ENCODE measurements around the gene VPS16. TPM values are rescaled to one million over a fixed set of nuclear protein-coding genes. Genes with fewer than 3 reads are reported as not detected.

VPS16 gene
- total RNA-seq, 1 donor: 32.0 TPM

DNA sequence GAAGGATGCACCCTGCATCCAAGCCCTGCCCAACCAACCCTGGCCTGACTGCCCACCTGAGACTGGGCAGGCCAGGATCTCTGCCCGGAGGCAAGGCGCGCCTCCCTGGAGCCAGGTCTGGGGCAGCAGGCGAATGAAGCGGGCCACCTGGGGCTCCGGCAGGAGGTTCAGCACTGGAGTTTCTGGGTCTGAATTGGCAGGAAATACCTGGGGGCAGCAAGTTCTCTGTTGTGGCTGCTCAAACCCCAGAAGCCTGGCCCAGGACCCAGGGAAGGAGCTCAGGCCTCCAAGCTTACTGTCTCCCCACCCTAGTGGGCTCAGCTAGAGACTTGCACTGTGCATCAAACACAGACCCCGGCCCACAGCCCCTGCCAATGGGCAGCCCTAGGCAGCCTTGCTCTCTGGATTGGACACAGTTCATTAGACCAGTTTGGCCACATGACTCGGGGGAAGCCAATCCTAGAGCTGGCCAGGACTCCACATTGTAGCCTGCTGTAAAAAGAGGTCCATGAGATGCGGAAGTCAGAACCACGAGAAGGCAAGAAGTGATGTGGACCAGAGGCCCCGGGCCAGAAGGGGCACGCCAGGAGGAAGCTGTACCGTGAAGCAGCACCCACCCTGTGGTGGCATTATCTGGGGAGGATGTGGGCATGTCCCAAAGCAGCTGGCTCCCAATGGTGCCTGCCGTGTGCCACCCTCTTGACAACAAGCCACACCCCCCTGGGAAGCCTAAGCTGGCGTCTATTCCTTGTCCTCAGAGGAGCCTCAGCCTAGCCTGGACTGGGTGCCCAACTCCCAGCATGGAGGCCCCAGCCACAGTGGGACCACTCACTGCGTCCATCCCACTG is 43.2 kb upstream of the VPS16 start:
- H3K4me3 ChIP-seq (ENCODE audit: low read depth, low read length): no peak overlapping the region
- DNase-seq (ENCODE audit: low read depth): no peak
- TF ChIP-seq, protein P1, sequence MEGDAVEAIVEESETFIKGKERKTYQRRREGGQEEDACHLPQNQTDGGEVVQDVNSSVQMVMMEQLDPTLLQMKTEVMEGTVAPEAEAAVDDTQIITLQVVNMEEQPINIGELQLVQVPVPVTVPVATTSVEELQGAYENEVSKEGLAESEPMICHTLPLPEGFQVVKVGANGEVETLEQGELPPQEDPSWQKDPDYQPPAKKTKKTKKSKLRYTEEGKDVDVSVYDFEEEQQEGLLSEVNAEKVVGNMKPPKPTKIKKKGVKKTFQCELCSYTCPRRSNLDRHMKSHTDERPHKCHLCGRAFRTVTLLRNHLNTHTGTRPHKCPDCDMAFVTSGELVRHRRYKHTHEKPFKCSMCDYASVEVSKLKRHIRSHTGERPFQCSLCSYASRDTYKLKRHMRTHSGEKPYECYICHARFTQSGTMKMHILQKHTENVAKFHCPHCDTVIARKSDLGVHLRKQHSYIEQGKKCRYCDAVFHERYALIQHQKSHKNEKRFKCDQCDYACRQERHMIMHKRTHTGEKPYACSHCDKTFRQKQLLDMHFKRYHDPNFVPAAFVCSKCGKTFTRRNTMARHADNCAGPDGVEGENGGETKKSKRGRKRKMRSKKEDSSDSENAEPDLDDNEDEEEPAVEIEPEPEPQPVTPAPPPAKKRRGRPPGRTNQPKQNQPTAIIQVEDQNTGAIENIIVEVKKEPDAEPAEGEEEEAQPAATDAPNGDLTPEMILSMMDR (IDR thresholded peaks at IDR 0.05; ENCODE audit: insufficient read depth, low read length): no peak

DNA sequence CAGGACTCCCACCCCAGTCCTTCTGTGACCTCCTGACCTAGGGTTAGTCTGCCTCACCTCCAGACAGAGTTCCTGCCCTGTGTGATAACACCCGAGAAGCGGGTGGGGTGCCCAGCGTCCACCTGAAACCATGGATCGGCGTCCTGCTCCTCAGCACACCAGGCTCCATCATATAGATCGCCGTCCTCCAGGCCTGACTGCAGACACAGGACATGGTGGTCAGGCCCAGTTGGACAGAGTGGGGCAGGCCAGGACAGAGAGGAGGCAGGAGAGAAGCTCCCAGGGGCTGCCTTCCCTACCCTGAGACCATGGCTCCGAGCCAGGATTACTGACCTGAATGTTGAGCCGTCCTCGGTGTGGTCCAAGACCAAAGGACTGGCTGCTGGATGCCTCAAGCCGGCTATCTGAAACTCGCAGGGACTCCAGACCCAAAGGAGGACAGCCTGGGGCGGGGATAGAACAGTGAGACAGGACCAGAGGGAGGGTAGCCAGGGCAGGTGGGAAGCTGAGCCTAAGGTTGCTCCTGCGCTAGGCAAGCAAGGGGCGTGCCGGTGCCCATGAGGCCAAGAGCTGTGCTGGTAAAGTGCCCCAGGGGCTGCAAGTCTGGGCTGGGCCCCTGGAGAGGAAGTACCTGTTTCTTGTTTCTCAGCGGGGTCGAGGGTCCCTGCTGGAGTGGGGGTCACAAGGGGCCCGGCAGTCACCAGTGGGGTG is 42.3 kb upstream of the VPS16 start:
- DNase-seq (ENCODE audit: low read depth): no peak
- TF ChIP-seq, protein P1 (IDR thresholded peaks at IDR 0.05; ENCODE audit: insufficient read depth, low read length): no peak
- no peak overlapping the region for H3K4me3 ChIP-seq (ENCODE audit: low read depth, low read length)

DNA sequence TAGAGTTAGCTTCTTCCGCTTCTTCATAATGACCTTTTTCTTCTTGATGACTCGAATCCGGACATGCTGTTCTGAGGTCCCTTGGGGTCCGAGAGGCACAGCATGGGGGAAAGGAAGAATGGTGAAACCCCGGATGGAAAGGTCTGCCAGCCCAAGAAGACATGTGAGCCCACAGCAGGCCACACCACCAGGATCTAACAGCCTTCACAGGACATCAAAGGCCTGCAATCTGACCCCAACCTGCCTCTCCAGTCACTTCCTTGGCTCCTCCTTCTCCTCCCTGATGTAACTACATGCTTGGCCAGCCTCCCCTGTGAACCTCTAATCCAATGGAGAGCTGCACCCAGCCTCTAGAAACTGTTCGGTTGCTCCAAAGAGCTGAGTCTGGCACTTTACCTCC is 41.7 kb upstream of the VPS16 start:
- TF ChIP-seq, protein P1 (IDR thresholded peaks at IDR 0.05; ENCODE audit: insufficient read depth, low read length): no peak
- no peak overlapping the region for H3K4me3 ChIP-seq (ENCODE audit: low read depth, low read length)
- DNase-seq (ENCODE audit: low read depth): peak; percentile 12

DNA sequence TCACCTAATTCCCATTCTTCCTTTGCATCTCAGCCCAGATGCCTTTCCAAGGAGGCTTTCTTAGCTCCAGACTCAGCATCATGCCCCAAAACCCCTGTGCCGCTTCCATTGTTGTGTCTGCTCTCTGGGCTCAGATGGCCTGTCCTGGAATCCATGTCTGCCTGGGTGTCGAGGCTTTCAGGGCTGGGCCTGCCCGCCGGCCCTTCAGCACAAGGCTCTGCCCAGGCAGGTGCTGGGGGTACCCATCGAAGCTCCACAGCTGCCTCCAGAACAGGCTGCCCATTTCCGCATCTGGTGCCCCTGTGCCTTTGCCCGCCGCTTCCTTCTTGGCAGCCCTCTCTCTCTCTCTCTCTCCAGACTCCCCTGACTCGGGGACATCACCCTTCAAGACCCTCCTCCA is 41.3 kb upstream of the VPS16 start:
- H3K4me3 ChIP-seq (ENCODE audit: low read depth, low read length): no peak overlapping the region
- TF ChIP-seq, protein P1 (IDR thresholded peaks at IDR 0.05; ENCODE audit: insufficient read depth, low read length): no peak
- DNase-seq (ENCODE audit: low read depth): no peak

DNA sequence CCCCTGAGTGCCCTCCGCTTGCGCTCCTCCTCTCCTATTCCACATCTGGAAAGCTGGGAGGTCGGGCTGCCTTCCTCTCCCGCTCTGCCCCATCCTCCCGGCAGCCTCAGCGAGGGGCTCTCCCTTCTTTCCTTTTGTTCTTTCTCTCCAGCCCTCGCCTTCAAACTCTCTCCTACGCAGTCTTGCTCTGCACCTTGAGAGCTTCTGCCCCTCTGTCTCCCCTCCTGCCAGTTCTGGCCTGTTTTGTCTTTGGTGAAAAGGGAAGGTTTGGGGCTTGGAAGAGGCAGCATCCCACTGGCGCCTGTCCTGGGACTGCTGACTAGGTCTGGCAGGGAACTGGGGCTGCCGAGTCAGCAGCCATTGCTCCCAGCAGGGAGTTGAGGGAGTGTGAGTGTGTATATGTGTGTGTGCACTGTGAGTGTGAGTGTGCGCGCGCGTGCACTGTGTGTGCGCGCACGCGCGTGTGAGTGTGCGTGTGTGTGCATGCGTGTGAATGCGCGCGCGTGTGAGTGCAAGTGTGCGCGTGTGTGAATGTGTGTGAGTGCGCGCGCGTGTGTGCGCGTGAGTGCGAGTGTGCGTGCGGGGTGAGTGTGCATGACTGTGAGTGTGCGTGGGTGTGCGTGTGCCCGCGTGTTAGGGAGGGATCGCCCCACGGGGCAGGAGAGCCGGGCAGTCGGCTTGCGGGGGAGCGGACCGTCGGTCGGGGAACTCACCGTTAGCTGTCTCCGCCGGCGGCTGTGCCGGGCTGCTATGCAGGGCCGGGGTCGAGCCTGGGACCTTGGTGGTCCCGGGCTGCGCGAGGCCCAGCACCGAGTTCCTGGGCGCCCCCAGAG is 40.6 kb upstream of the VPS16 start:
- TF ChIP-seq, protein P1 (IDR thresholded peaks at IDR 0.05; ENCODE audit: insufficient read depth, low read length): no peak
- H3K4me3 ChIP-seq (ENCODE audit: low read depth, low read length): peak overlapping the region; percentile 51
- peak; percentile 41 for DNase-seq (ENCODE audit: low read depth)

DNA sequence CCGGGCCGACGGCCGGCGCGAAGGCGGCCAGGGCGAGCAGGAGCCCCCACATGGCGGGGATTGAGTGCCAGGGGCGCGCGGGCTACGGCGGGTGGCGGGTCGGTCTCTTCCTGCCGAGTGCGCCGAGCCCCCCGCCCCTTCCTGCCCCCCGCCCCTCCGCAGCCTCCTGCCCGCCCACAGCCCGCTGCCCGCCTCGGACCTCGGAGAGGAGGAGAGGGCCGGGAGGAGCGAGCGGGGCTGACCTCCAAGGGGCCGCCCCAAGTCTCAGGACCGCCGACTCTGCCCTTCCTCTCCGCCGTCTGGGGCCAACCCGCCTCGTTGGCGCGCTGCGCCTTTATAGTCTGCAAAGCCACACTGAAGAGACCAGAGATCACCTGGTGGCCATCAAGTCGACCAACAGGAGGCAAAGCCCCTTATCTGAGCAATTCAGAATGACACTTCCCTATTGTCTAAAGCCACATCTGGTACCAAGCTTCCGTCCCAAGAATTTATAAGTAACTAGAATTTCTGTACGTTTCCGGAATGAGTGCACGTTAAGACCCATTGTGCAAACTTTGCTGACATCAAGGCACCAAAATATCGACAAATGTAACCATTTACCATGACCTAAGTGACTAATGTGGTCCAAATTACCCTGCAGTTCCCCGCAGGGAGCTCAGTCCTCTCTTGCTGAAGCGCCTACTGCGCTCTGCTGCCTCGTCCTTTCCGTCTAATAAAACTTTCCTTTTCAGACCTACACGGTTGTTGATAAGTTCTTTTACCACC is 39.8 kb upstream of the VPS16 start, which contains the start of gene CPXM1:
TSS of gene CPXM1 (minus strand) at position 107 of the 765 bp plus-strand sequence. CDS start at position 52, 55 bp downstream.
- TF ChIP-seq, protein P1 (IDR thresholded peaks at IDR 0.05; ENCODE audit: insufficient read depth, low read length): no peak
- no peak for DNase-seq (ENCODE audit: low read depth)
- H3K4me3 ChIP-seq (ENCODE audit: low read depth, low read length): peak within 1 kb of the TSS; percentile 51
